Measurements from ENCODE around the gene TRIP12.

DNA sequence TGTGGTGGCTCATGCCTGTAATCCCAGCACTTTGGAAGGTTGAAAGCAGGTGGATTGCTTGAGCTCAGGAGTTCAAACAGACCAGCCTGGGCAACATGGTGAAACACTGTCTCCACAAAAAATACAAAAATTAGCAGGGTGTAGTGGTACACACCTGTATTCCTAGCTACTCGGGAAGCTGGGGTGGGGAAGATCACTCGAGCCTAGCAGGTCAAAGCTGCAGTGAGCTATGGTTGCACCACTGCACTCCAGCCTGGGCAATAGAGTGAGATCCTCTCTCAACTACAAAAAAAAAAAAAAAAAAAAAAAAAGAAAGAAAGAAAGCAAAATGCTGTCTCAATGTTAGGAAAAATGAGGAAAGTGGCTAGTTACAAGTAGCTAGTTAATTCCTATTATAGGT lies 56.8 kb downstream of the TRIP12 start:
- no peak for TF ChIP-seq ZNF274 (IDR thresholded peaks at IDR 0.05; ENCODE audit: low read depth, low read length)
- TF ChIP-seq SUZ12 (IDR thresholded peaks at IDR 0.05; ENCODE audit: extremely low read depth, insufficient read depth, insufficient read length): no peak
